DMS 273 treated with DMSO at 0.1 percent for 48 hours (cell line): ENCODE measurements around the gene FXYD1.

ENCODE experiments used
- DNase-seq: peaks from one replicate; lab custom pipeline; 2025; lab: John Stamatoyannopoulos, UW

The FXYD1 gene

GRCh38 chr19:35162471-35163326 is 24.1 kb downstream of the FXYD1 start:
- no peak for DNase-seq

- DNase-seq = no peak
Observed at GRCh38 chr19:35164418-35164817, 25.8 kb downstream of the FXYD1 start.

DNA sequence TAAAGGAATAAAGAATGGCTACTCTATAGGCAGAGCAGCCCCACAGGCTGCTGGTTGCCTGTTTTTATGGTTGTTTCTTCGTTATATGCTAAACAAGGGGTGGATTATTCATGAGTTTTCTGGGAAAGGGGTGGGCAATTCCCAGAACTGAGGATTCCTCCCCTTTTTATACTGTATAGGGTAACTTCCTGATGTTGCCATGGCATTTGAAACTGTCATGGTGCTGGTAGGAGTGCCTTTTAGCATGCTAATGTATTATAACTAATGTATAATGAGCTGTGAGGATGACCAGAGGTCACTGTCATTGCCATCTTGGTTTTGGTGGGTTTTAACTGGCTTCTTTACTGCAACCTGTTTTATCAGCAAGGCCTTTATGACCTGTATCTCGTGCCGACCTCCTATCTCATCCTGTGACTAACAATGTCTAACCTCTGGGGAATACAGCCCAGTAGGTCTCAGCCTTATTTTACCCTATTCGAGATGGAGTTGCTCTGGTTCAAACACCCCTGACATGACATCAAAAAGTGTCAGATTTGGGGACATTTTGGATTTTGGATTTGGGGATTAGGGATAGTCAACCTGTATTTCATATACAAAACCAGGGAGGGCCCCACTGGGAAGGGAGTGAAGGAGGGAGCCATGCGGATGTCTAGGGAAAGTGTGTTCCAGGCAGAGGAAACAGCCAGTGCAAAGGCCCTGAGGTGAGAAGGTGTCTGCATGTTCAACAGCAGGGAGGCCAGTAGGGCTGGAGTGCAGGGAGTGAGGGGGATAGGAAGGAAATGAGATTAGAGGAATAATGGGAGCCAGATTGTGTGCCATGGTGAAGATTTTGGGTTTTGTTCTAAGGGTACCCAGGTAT is 26.8 kb downstream of the FXYD1 start:
- DNase-seq = no peak

GRCh38 chr19:35166100-35167063 is 27.8 kb downstream of the FXYD1 start:
- DNase-seq = no peak

- DNase-seq = no peak
Observed at GRCh38 chr19:35167251-35168119, 28.9 kb downstream of the FXYD1 start.

DNA sequence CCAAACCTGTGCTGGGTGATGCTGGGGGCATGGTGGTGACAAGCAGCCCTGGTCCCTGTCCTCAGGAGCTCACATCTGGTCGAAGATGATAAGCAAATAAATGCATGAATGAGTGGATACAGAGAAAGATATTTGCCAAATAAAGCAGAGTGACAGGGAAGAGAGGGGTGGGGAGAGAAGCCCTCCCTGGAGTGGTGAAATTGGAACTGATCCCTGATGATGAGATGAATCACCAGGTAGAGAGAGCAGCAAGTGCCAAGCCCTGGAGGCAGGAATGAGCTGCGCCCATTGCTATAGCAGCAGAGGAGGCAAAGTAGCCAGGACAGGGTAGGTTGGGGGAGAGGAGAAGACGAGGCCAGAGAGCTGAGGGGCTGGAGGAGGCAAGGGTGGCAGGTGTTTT is 29.6 kb downstream of the FXYD1 start:
- DNase-seq = no peak

DNA sequence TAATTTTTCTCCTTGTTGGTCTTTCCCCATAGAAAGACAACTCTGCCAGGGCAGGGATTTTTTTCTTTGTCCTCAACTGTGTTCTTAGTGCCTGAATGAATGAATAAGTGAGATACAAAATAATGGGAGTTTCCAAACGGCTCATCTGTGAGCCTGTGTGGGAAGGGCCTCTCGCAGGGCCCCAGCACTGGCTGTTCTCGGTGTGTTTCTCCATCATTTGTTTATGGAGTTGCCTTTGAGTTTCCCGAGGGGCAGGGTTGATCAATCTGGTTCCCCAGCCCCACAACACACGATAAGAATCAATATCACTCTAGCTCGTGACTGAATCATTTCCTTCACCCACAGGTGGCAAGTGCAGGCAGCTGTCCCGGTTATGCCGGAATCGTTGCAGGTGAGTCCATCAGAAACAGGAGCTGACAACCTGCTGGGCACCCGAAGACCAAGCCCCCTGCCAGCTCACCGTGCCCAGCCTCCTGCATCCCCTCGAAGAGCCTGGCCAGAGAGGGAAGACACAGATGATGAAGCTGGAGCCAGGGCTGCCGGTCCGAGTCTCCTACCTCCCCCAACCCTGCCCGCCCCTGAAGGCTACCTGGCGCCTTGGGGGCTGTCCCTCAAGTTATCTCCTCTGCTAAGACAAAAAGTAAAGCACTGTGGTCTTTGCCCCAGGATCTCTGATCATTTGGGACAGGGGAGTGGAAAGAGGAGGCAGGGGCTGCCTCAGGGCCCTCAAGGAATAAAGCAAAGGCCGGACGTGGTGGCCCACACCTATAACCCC is 30.8 kb downstream of the FXYD1 start:
- no peak for DNase-seq

DNA sequence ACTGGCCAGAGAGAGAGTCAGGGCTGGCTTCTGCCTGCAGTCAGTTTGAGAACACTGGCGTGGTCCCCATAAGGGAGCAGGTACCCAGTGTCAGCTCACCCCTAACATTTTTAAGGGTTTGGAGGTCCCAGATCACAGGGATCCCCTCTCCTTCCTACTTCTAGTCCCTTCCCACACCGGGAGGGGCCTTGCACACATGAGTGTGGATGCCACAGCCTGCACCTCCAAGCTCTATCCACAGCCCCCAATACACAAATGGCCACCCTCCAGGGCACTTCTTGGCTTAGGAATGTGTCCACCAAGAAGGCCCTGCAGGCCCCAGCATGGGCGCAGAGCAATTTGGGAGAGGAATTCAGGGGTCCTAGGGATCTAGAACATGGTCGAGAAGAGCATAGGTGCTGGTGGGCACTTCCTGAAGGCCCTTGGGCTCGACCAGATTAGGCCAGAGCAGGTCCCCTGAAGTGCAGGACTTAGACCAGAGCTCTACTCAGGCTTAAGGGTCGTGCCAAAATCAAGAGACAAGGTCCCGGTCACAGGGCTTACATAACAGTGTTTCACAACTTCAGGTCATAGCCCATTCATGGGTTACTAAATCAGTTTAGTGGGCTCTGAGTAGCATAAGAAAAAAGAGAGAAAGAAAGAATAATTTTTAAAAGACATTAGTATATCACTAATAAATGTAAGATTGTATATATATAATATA is 31.9 kb downstream of the FXYD1 start:
- no peak for DNase-seq

- DNase-seq = no peak
Observed at GRCh38 chr19:35171730-35172129, 33.1 kb downstream of the FXYD1 start.

DNA sequence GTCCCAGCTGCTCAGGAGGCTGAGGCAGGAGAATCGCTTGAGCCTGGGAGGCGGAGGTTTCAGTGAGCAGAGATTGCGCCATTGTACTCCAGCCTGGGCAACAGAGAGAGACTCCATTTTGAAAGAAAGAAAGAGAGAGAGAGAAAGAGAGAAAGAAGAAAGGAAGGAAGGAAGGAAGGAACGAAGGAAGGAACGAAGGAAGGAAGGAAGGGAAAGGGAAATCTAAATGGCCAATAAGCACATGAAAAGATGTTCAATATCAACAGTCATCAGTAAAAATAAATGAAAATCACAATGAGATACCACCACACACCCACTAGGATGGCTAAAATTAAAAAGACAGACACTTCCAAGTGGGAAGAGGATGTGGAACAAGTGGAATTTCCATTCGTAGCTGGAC is 35.6 kb downstream of the FXYD1 start:
- DNase-seq = no peak

- DNase-seq = no peak
Observed at GRCh38 chr19:35176181-35176570, 37.6 kb downstream of the FXYD1 start.

DNA sequence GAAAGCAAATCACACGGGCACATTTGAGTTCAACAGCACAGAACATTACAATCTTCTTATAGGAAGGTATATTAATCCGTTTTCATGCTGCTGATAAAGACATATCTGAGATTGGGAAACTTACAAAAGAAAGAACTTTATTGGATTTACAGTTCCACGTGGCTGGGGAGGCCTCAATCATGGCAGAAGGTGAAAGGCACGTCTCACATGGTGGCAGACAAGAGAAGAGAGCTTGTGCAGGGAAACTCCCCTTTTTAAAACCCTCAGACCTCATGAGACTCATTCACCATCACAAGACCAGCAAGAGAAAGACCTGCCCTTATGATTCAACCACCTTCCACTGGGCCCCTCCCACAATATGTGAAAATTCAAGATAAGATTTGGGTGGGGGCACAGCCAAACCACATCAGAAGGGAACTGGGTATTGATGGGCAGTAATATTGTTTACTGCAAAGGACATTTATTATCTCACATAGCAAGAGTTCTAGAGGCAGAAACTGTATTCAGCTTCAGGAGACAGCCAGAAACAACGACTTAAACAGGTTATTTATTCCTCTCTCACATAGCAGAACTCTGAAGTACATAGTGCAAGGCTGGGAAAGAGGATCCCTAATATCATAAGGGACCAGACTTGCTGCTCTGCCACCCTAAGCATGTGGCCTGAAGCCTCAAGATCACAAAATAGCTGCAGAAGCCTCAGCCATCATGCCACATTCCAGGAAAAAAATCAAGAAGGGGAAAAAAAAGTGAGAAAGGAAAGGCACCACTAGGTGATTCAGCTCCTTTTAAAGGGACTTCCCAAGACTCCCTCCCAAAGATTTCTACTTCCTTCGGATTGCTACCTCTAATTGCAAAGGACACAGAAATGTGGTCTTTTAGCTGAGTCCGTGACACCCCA is 39.0 kb downstream of the FXYD1 start:
- no peak for DNase-seq

GRCh38 chr19:35178701-35179100 is 40.1 kb downstream of the FXYD1 start:
- DNase-seq = no peak

DNA sequence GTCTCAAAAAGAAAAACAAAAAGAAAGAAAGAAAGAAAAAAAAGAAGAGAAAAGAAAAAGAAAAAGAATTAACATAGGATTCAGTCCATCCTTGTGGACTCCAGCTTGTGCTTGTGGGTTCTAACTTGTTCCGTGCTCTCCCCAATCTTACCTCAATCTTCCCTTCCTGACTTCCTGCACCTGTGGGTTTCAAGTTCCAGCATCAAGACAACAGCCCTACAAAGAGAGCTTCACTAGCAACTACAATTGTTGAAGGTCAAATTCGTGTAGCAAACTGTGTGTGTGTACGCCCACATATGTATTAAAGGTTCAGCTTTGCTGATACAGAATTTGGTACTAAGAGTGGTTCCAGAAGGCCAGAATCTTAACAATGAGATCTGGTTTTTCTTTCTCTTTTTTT is 41.2 kb downstream of the FXYD1 start:
- no peak for DNase-seq

DNA sequence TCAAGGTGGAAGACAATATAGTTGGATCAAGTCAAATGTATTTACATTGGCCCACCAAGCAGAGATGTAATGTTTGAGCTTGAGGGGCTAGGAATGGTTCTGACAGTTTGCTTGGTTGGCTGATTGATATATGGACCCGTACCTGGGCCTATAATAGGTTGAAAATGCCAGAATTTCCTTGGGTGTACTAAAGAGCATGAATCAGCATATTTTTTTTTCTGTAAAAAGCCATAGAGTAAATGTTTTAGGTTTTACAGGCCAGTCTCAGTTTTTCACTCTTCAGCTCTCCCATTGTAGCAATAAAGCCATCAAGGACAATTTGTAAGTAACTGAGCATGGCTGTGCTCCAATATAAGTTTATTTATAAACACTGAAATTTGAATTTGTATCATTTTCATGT is 42.8 kb downstream of the FXYD1 start:
- DNase-seq = no peak

DNA sequence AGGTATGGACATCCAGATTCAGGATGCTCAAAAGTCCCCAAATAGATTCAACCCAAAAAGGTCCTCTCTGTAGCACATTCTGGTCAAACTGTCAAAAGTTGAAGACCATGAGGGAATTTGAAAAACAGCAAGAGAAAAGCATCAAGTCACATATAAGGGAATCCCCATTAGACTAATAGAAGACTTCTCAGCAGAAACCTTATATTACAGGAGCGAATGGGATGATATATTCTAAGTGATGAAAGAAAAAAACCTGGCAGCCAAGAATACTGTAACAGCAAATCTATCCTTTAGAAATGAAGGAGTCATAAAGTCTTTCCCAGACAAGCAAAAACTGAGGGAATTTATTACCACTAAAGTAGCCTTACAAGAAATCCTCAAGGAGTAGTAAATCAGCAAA is 45.6 kb downstream of the FXYD1 start:
- no peak for DNase-seq

GRCh38 chr19:35184884-35185283 is 46.3 kb downstream of the FXYD1 start:
- no peak for DNase-seq
